Mesenchymal stem cell (in vitro differentiated cells and primary cell): ENCODE measurements around the gene HES4.

Source experiments
- DNase-seq: peaks from one replicate; pipeline ENCODE4 v3.0.0-alpha.2; 2013
- H2AFZ ChIP-seq: one replicate; pipeline ENCODE4 v1.6.1; 2013; ENCODE audit warnings: low read depth, mild to moderate bottlenecking, control low read depth, inconsistent platforms, low read length, moderate library complexity
- H2AK5ac ChIP-seq: 2 replicates; pipeline ENCODE4 v1.6.1; 2013; ENCODE audit warnings: low read length, moderate library complexity, mild to moderate bottlenecking, inconsistent platforms; ENCODE audit not compliant: severe bottlenecking
- H2BK120ac ChIP-seq: one replicate; pipeline ENCODE4 v1.6.1; 2013; ENCODE audit warnings: low read depth, mild to moderate bottlenecking, inconsistent platforms, low read length, moderate library complexity
- H2BK12ac ChIP-seq, 2 experiments: one replicate each; pipeline ENCODE4 v1.6.1; 2013; ENCODE audit warnings: inconsistent platforms in 2 of 2, low read length in 2 of 2, mild to moderate bottlenecking in 2 of 2, moderate library complexity in 2 of 2, control low read depth in 1 of 2
- H2BK15ac ChIP-seq: one replicate; pipeline ENCODE4 v1.6.1; 2013; ENCODE audit warnings: mild to moderate bottlenecking, low read depth, inconsistent platforms; ENCODE audit not compliant: poor library complexity, severe bottlenecking
- H2BK5ac ChIP-seq: 2 replicates; pipeline ENCODE4 v1.6.1; 2013; ENCODE audit warnings: low read depth, mild to moderate bottlenecking, low read length, control low read depth, inconsistent platforms; ENCODE audit not compliant: poor library complexity, severe bottlenecking
- H3K14ac ChIP-seq, 2 experiments: one replicate each; pipeline ENCODE4 v1.6.1; 2013; ENCODE audit warnings: inconsistent platforms in 2 of 2, low read length in 2 of 2, control low read depth in 1 of 2, mild to moderate bottlenecking in 1 of 2, moderate library complexity in 1 of 2
- H3K18ac ChIP-seq, 2 experiments: one replicate each; pipeline ENCODE4 v1.6.1; 2013; ENCODE audit warnings: inconsistent platforms in 2 of 2, low read length in 2 of 2, control low read depth in 1 of 2, low read depth in 1 of 2, mild to moderate bottlenecking in 1 of 2
- H3K23ac ChIP-seq, 2 experiments: one replicate each; pipeline ENCODE4 v1.6.1; 2013; ENCODE audit warnings: inconsistent platforms in 2 of 2, low read length in 2 of 2, mild to moderate bottlenecking in 2 of 2, moderate library complexity in 2 of 2, control low read depth in 1 of 2
- H3K27ac ChIP-seq: 2 replicates; pipeline ENCODE4 v1.5.1; 2013; ENCODE audit warnings: mild to moderate bottlenecking, moderate library complexity, low read length, control low read depth, inconsistent platforms; ENCODE audit not compliant: poor library complexity, severe bottlenecking
- H3K27me3 ChIP-seq, 2 experiments: 2 replicates each; pipeline versions ENCODE4 v1.6.1 to v1.7.0; 2013; ENCODE audit warnings: low read length in 2 of 2, mild to moderate bottlenecking in 2 of 2, moderate library complexity in 2 of 2, control low read depth in 1 of 2, inconsistent platforms in 1 of 2; ENCODE audit not compliant: control insufficient read depth in 1 of 2, insufficient read depth in 1 of 2
- H3K36me3 ChIP-seq, 2 experiments: 2 replicates each; pipeline versions ENCODE4 v1.6.1 to v1.7.0; 2013; ENCODE audit warnings: low read length in 2 of 2, control low read depth in 1 of 2, inconsistent platforms in 1 of 2, low read depth in 1 of 2, mild to moderate bottlenecking in 1 of 2; ENCODE audit not compliant: insufficient read depth in 2 of 2, control insufficient read depth in 1 of 2
- H3K4ac ChIP-seq, 2 experiments: one replicate each; pipeline ENCODE4 v1.6.1; 2013; ENCODE audit warnings: inconsistent platforms in 2 of 2, low read length in 2 of 2, mild to moderate bottlenecking in 2 of 2, moderate library complexity in 2 of 2, control low read depth in 1 of 2, low read depth in 1 of 2
- H3K4me1 ChIP-seq: 2 replicates; pipeline ENCODE4 v1.6.1; 2013; ENCODE audit warnings: low read depth, low read length, control low read depth; ENCODE audit not compliant: control insufficient read depth, insufficient read depth
- H3K4me2 ChIP-seq: 2 replicates; pipeline ENCODE4 v1.6.1; 2013; ENCODE audit warnings: low read length, mild to moderate bottlenecking, inconsistent platforms; ENCODE audit not compliant: poor library complexity, severe bottlenecking
- H3K4me3 ChIP-seq, 2 experiments: 2 replicates each; pipeline versions ENCODE4 v1.5.1 to v1.7.0; 2013; ENCODE audit warnings: low read length in 2 of 2, mild to moderate bottlenecking in 2 of 2, control low read depth in 1 of 2, low read depth in 1 of 2; ENCODE audit not compliant: insufficient read depth in 1 of 2
- H3K79me1 ChIP-seq: replicated peaks from 2 replicates; pipeline ENCODE4 v1.6.1; 2013; ENCODE audit warnings: mild to moderate bottlenecking, control low read depth, low read length, inconsistent platforms; ENCODE audit not compliant: poor library complexity, severe bottlenecking
- H3K9ac ChIP-seq: 2 replicates; pipeline ENCODE4 v1.7.0; 2013; ENCODE audit warnings: mild to moderate bottlenecking, low read length, moderate library complexity
- H3K9me3 ChIP-seq: 2 replicates; pipeline ENCODE4 v1.7.0; 2013; ENCODE audit warnings: mild to moderate bottlenecking, low read length; ENCODE audit not compliant: control insufficient read depth
- H4K8ac ChIP-seq: one replicate; pipeline ENCODE4 v1.6.1; 2013; ENCODE audit warnings: inconsistent platforms, mild to moderate bottlenecking, low read length, moderate library complexity
- H4K91ac ChIP-seq: one replicate; pipeline ENCODE4 v1.6.1; 2013; ENCODE audit warnings: mild to moderate bottlenecking, low read length, inconsistent platforms
- WGBS: methylation state at CpG from one replicate; pipeline ENCODE4 v1.1.7; 2013; ENCODE audit warnings: mixed read lengths; 5-methylcytosine and 5-hydroxymethylcytosine counted together

The HES4 gene

DNA sequence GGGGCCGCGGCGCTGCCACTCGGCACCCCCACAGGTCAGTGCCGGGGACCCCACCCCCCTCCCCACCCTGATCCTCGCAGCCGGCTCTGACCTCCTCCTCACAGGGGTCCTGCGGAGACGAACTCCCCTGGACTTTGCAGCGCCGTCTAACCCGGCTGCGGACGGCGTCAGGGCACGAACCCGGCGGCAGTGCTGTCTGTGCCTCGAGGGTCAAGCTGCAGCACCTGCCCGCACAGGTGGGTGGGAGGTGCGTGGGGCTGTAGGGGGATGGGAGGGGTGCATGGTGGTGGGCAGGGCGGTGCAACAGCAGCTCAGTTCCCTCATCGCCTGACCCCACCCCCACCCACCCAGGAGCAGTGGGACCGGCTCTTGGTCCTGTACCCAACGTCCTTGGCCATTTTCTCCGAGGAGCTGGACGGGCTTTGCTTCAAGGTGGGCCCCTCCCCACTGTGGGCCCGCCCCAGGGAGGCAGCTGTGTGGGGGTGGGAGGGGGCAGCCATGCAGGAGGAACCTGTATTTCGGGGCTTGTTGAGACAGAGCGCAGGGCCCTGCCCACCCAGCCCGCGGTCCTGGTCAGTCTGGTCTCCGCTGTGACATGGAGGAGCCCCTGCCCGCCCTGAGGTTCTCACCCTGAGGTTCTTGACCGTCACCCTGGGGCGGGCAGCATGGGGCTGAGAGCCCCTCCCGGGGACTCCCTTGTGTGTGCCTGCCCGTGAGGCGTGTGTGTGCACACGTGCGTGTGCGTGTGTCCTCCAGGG is 28.7 kb downstream of the HES4 start:
- Histone ChIP-seq H3K9me3 (no peaks in the 10 kb centered on the region), H2BK12ac (no peak overlapping the region), H3K14ac (no peak overlapping the region), H3K4me2 (no peak overlapping the region), H3K36me3 (peaks cover 0 to 9% of the 10 kb centered on the region in 2 experiments), H2AK5ac (no peak overlapping the region), H3K27ac (no peak overlapping the region), H3K23ac (no peak overlapping the region), H3K79me1 (no peaks in the 10 kb centered on the region), H3K18ac (no peak overlapping the region), H3K4me1 (peaks cover 18% of the 10 kb centered on the region), H4K8ac (no peak overlapping the region), H2AFZ (no peak overlapping the region), H3K27me3 (peaks cover 0 to 83% of the 10 kb centered on the region in 2 experiments), H3K4ac (no peak overlapping the region), H3K4me3 (no peak overlapping the region), H3K9ac (no peak overlapping the region), H2BK15ac (no peak overlapping the region), H2BK120ac (no peak overlapping the region), H4K91ac (no peak overlapping the region), H2BK5ac (no peak overlapping the region)
- no peak for DNase-seq
- 84% methylated on average over 30 of the region's 42 CpGs for WGBS

DNA sequence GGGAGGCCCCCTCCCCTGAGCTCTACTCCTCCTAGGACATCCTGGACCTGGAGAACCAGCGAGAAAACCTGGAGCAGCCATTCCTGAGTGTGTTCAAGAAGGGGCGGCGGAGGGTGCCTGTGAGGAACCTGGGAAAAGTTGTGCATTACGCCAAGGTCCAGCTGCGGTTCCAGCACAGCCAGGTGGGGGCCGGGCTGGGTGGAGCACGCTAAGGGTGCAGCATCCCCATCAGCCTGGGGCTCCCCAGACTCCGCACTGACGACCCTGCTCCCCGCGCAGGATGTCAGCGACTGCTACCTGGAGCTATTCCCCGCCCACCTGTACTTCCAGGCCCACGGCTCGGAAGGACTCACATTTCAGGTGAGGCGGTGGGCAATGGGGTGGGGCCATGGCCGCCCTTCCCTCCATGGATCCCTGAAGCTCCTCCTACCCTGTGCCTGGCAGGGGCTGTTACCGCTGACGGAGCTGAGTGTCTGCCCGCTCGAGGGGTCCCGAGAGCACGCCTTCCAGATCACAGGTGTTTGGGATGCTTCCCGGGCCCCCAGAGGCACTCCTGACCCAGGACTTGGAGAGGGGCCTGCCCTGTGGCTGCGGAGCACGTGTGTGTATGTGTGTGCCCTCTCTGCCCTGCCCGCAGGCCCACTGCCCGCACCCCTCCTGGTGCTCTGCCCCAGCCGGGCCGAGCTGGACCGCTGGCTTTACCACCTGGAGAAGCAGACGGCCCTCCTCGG is 29.5 kb downstream of the HES4 start:
- H3K14ac ChIP-seq, result no peak overlapping the region
- peaks cover 19% of the 10 kb centered on the region for H3K4me1 ChIP-seq
- no peak overlapping the region for H2BK15ac ChIP-seq
- H2BK120ac ChIP-seq, result no peak overlapping the region
- H3K36me3 ChIP-seq, result peaks cover 0 to 13% of the 10 kb centered on the region in 2 experiments
- no peak overlapping the region for H4K91ac ChIP-seq
- peaks cover 0 to 75% of the 10 kb centered on the region in 2 experiments for H3K27me3 ChIP-seq
- H2BK12ac ChIP-seq, result no peak overlapping the region
- H2AK5ac ChIP-seq, result no peak overlapping the region
- H3K18ac ChIP-seq, result no peak overlapping the region
- H3K27ac ChIP-seq, result no peak overlapping the region
- H3K4me2 ChIP-seq, result no peak overlapping the region
- no peak overlapping the region for H3K23ac ChIP-seq
- H4K8ac ChIP-seq, result no peak overlapping the region
- no peak overlapping the region for H2AFZ ChIP-seq
- no peak overlapping the region for H3K9ac ChIP-seq
- H3K4me3 ChIP-seq, result no peak overlapping the region
- H3K4ac ChIP-seq, result no peak overlapping the region
- no peak overlapping the region for H2BK5ac ChIP-seq
- WGBS, result 49% methylated on average over 33 of the region's 33 CpGs
- no peaks in the 10 kb centered on the region for H3K9me3 ChIP-seq
- no peaks in the 10 kb centered on the region for H3K79me1 ChIP-seq
- no peak for DNase-seq

DNA sequence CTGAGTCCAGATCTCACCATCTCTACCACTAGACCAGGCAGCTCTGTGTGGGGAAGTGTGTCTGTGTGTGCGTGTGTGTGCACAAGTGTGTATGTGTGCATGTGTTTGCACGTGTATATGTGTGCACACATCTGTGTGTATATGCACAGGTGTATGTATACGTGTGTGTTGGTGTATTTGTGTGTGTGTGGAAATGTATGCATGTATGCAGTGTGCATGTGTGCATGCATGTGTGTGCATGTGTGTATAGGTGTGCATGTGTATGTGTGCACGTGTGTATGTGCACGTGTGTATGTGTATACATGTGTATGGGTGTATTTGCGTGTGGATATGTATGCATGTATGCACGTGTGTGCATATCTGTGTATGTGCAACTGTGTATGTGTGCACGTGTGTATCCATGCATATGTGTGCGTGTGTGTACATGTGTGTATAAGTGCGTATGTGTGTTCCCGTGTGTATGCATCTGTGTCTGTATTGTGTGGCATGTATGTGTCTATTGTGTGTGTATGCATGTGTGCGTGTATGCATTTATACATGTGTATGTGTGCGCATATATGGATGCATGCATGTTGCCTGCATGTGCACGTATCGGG is 30.5 kb downstream of the HES4 start:
- Histone ChIP-seq H3K4me1 (peaks cover 19% of the 10 kb centered on the region), H2BK15ac (no peak overlapping the region), H2BK12ac (no peak overlapping the region), H3K27me3 (peaks cover 0 to 67% of the 10 kb centered on the region in 2 experiments), H2AK5ac (no peak overlapping the region), H4K8ac (peak overlapping the region; percentile 12), H3K23ac (no peak overlapping the region), H3K4me2 (no peak overlapping the region), H3K79me1 (no peaks in the 10 kb centered on the region), H4K91ac (no peak overlapping the region), H3K14ac (peak overlapping the region in 1 of 2 experiments; percentile 19), H3K27ac (no peak overlapping the region), H2BK120ac (no peak overlapping the region), H2BK5ac (no peak overlapping the region), H3K18ac (no peak overlapping the region), H2AFZ (no peak overlapping the region), H3K4me3 (no peak overlapping the region), H3K9ac (no peak overlapping the region), H3K36me3 (peaks cover 0 to 16% of the 10 kb centered on the region in 2 experiments), H3K4ac (no peak overlapping the region), H3K9me3 (no peaks in the 10 kb centered on the region)
- WGBS, result 86% methylated on average over 15 of the region's 15 CpGs
- DNase-seq, result no peak
